ENCODE data around the gene BCL7B.

GRCh38 chr7:73569042-73569608 lies 11.6 kb upstream of the BCL7B start:
- TF ChIP-seq, protein P1, sequence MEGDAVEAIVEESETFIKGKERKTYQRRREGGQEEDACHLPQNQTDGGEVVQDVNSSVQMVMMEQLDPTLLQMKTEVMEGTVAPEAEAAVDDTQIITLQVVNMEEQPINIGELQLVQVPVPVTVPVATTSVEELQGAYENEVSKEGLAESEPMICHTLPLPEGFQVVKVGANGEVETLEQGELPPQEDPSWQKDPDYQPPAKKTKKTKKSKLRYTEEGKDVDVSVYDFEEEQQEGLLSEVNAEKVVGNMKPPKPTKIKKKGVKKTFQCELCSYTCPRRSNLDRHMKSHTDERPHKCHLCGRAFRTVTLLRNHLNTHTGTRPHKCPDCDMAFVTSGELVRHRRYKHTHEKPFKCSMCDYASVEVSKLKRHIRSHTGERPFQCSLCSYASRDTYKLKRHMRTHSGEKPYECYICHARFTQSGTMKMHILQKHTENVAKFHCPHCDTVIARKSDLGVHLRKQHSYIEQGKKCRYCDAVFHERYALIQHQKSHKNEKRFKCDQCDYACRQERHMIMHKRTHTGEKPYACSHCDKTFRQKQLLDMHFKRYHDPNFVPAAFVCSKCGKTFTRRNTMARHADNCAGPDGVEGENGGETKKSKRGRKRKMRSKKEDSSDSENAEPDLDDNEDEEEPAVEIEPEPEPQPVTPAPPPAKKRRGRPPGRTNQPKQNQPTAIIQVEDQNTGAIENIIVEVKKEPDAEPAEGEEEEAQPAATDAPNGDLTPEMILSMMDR (conservative IDR thresholded peaks at IDR 0.05; ENCODE audit: low read depth, low read length) = no peak
- TF ChIP-seq CEBPB (IDR thresholded peaks at IDR 0.05; ENCODE audit: low read depth, low read length) (no peak), MXI1 (IDR thresholded peaks at IDR 0.05; ENCODE audit: borderline replicate concordance, low read depth, low read length) (no peak), BHLHE40 (IDR thresholded peaks at IDR 0.05; ENCODE audit: low read depth, low read length) (no peak), CHD1 (IDR thresholded peaks at IDR 0.05; ENCODE audit: low read depth, low read length) (no peak), POLR2A (IDR thresholded peaks at IDR 0.05; ENCODE audit: low read depth, low read length) (no peak), MAZ (IDR thresholded peaks at IDR 0.05; ENCODE audit: borderline replicate concordance, low read depth, low read length) (no peak)
